Ovary (tissue), 9 donors: ENCODE data around the gene RPS6KA5. TPM values are rescaled to one million over a fixed set of nuclear protein-coding genes. Genes with fewer than 3 reads are reported as not detected.

Experiments used
- DNase-seq, 5 donors: peaks; one replicate each; pipeline ENCODE4 v3.0.0-alpha.2; 2019 to 2020
- H3K27ac ChIP-seq, 2 donors: fragments of 200-600 bp; one replicate each; pipeline versions ENCODE4 v1.5.1 to v1.8.0; 2019 to 2022
- H3K27me3 ChIP-seq: fragments of 200-600 bp; one replicate; pipeline ENCODE4 v1.8.0; 2022
- H3K36me3 ChIP-seq: fragments of 200-600 bp; sonication (generic); one replicate; pipeline ENCODE4 v1.5.1; 2019
- H3K4me1 ChIP-seq: one replicate; pipeline ENCODE4 v1.8.1; 2013; ENCODE audit warnings: mild to moderate bottlenecking, moderate library complexity; ENCODE audit not compliant: insufficient read depth
- H3K4me3 ChIP-seq: fragments of 200-600 bp; sonication (generic); one replicate; pipeline ENCODE4 v1.5.1; 2017
- H3K9me3 ChIP-seq, 2 donors: fragments of 200-600 bp in 1 of 2; sonication (generic) in 1 of 2; one replicate each; pipeline versions ENCODE4 v1.5.1 to v1.8.1; 2013 to 2019; ENCODE audit warnings: mild to moderate bottlenecking in 1 of 2, moderate library complexity in 1 of 2
- EP300 ChIP-seq: sonication (generic); formaldehyde crosslinking; IDR thresholded peaks from one replicate; pipeline ENCODE4 v1.6.1; 2017; ENCODE audit warnings: antibody characterized with exemption
- POLR2A ChIP-seq: fragments of 450-650 bp; IDR thresholded peaks from one replicate; pipeline ENCODE4 v1.6.1; 2017; ENCODE audit warnings: antibody characterized with exemption, mild to moderate bottlenecking, moderate library complexity
- WGBS, 3 donors: extraction: QIAGEN DNeasy Blood & Tissue Kit in 1 of 3; methylation state at CpG; one replicate each; pipeline versions ENCODE4 v1.1.5 to v1.1.7; 2013 to 2017; 5-methylcytosine and 5-hydroxymethylcytosine counted together
- intact Hi-C, 4 donors: fragments of 100-400 bp; cut with DNase I; formaldehyde crosslinking; loops; one replicate each; pipeline versions ENCODE4 v1.11.0 to v1.15.1; 2022 to 2023
- polyA plus RNA-seq, 2 donors: library from polyadenylated mRNA; stranded (reverse); fragments of 200-250 nt in 1 of 2; fragments of 350-450 nt in 1 of 2; fragmentation: Illumina TruSeq in 1 of 2; extraction: RNeasy Lipid Tissue Mini Kit (QIAGEN cat#74804) in 1 of 2; gene quantifications; one replicate each; pipeline ENCODE4 v1.2.3, GENCODE V29; 2013 to 2014
- total RNA-seq, 7 donors: library from RNA; depleted of rRNA in 2 of 7; stranded (reverse); fragments of >200 nt in 2 of 7; fragmentation: NEBNext Ultra II Directional in 3 of 7; extraction: Animal tissue kit (Norgen Biotek cat#: 25700) in 3 of 7; gene quantifications; one replicate each; pipeline versions ENCODE4 v1.1.0 to v1.2.4, GENCODE V29; 2016 to 2023
- TF ChIP-seq, protein P1 (sequence below), 3 donors: fragments of 450-650 bp in 2 of 3; fragments of 200-600 bp in 1 of 3; IDR thresholded peaks; one replicate each; pipeline versions ENCODE4 v1.5.1 to v1.8.0; 2016 to 2022; ENCODE audit warnings: antibody characterized with exemption in 3 of 3, mild to moderate bottlenecking in 1 of 3
- donor health status: DM: no; HTN: no; CAD: no; lungs with moderate emphysema.
- donor health status: DM: no; HTN: no; CAD: no.
- donor health status: Bipolar disorder and iron deficiency.
- donor health status: DM: yes; HTN: yes; CAD: no.
- donor health status: DM: no; HTN: no; CAD: no.
- donor health status: DM: yes; HTN: yes; CAD: no.

RPS6KA5 gene
- total and polyA plus RNA-seq, 9 donors: 3.8 to 19.0 (median 8.4) TPM

GRCh38 chr14:90894241-90894640 is 166.2 kb downstream of the RPS6KA5 start:
- no peak for DNase-seq
- H3K36me3 ChIP-seq: no peaks in the 10 kb centered on the region
- no peak overlapping the region for H3K27ac ChIP-seq
- intact Hi-C loops: no loop called here
- 42 to 61% (median 52%) methylated on average over 6 of the region's 6 CpGs for WGBS, 3 donors
- no peaks in the 10 kb centered on the region for H3K4me1 ChIP-seq
- no peak overlapping the region for H3K4me3 ChIP-seq
- TF ChIP-seq, protein P1, sequence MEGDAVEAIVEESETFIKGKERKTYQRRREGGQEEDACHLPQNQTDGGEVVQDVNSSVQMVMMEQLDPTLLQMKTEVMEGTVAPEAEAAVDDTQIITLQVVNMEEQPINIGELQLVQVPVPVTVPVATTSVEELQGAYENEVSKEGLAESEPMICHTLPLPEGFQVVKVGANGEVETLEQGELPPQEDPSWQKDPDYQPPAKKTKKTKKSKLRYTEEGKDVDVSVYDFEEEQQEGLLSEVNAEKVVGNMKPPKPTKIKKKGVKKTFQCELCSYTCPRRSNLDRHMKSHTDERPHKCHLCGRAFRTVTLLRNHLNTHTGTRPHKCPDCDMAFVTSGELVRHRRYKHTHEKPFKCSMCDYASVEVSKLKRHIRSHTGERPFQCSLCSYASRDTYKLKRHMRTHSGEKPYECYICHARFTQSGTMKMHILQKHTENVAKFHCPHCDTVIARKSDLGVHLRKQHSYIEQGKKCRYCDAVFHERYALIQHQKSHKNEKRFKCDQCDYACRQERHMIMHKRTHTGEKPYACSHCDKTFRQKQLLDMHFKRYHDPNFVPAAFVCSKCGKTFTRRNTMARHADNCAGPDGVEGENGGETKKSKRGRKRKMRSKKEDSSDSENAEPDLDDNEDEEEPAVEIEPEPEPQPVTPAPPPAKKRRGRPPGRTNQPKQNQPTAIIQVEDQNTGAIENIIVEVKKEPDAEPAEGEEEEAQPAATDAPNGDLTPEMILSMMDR (IDR thresholded peaks at IDR 0.05): no peak
- TF ChIP-seq POLR2A: no peak
- no peak for TF ChIP-seq EP300
- no peaks in the 10 kb centered on the region for H3K27me3 ChIP-seq
- no peaks in the 10 kb centered on the region for H3K9me3 ChIP-seq

DNA sequence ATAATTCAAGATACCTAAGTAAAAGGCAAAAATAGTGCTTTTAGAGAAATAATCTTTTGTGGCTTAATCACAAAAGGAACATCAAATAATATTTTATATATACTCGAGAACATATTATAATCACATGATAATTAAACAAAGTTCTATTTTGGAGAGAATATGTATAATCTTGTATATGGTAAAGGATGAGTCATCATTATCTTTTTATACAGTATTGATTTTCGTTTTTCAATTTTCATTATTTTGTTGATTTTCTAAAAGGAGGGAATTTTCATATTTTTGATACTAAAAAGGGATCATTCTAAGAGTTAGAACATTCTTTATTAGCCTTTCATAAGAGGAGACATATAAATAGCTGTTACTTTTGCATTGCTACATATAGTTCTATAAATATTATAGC is 166.9 kb downstream of the RPS6KA5 start:
- H3K36me3 ChIP-seq: no peaks in the 10 kb centered on the region
- no peaks in the 10 kb centered on the region for H3K4me1 ChIP-seq
- H3K27me3 ChIP-seq: no peaks in the 10 kb centered on the region
- intact Hi-C loops: no loop called here
- no peak for DNase-seq
- WGBS, 3 donors: 84 to 90% (median 87%) methylated on average over 2 of the region's 2 CpGs
- H3K9me3 ChIP-seq: no peaks in the 10 kb centered on the region
- TF ChIP-seq, protein P1 (IDR thresholded peaks at IDR 0.05): no peak
- TF ChIP-seq POLR2A: no peak
- no peak for TF ChIP-seq EP300
- H3K4me3 ChIP-seq: no peak overlapping the region
- no peak overlapping the region for H3K27ac ChIP-seq

DNA sequence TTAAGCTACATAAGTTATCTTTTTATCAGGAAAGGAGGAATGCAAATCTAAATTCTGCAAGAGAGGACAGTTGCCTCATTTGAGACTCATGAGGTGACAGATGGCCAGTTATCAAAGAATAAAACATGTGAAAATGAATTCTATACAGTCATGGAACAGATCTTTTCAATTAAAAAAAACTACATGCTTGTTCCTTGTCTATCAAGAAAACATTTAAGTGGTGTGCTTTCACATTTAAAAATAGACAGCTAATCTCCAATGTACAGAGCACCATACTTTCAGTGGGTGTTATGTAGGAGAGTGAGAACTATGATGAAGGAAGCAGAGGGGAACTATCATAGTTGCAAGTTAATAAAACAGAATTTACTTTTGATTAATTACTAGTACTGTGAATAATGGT is 167.5 kb downstream of the RPS6KA5 start:
- intact Hi-C loops: no loop called here
- no peak overlapping the region for H3K4me3 ChIP-seq

GRCh38 chr14:90891326-90891725 is 169.1 kb downstream of the RPS6KA5 start:
- no peak for TF ChIP-seq POLR2A
- TF ChIP-seq, protein P1 (IDR thresholded peaks at IDR 0.05): no peak
- no peak for TF ChIP-seq EP300
- Histone ChIP-seq H3K9me3 (no peaks in the 10 kb centered on the region), H3K27me3 (no peaks in the 10 kb centered on the region), H3K36me3 (no peaks in the 10 kb centered on the region), H3K4me3 (no peak overlapping the region), H3K4me1 (no peaks in the 10 kb centered on the region), H3K27ac (no peak overlapping the region)
- intact Hi-C loops: no loop called here
- no peak for DNase-seq
- 46 to 97% (median 97%) methylated on average over 1 of the region's 1 CpG for WGBS, 3 donors

More for the DNA sequence above, 167.5 kb downstream of the RPS6KA5 start:
- Histone ChIP-seq H3K4me1 (no peaks in the 10 kb centered on the region), H3K27me3 (no peaks in the 10 kb centered on the region), H3K36me3 (no peaks in the 10 kb centered on the region), H3K9me3 (no peaks in the 10 kb centered on the region), H3K27ac (no peak overlapping the region)
- TF ChIP-seq POLR2A (no peak), EP300 (no peak)
- TF ChIP-seq, protein P1 (IDR thresholded peaks at IDR 0.05): no peak
- DNase-seq: no peak
